GM13977 (cell line): ENCODE results near the gene DYNLRB1.

ENCODE experiments used
- DNase-seq: peaks from one replicate; pipeline ENCODE4 v3.0.0; 2012; ENCODE audit warnings: low spot score
- CTCF ChIP-seq: IDR thresholded peaks from 2 replicates; pipeline ENCODE4 v1.5.1; 2012; ENCODE audit warnings: mild to moderate bottlenecking, control low read depth; ENCODE audit not compliant: insufficient read depth; ENCODE audit errors: extremely low read depth, missing control alignments
- in situ Hi-C: fragments of 300-500 bp; cut with MboI; formaldehyde crosslinking; loops from one replicate; pipeline ENCODE4 v1.12.0; 2022; ENCODE audit warnings: low sequenced_read_pairs, low pct_unique_long_range_greater_than_20kb, mixed read lengths, inconsistent platforms; ENCODE audit not compliant: unreplicated experiment

DYNLRB1 gene

GRCh38 chr20:34575756-34576155 lies 59.5 kb downstream of the DYNLRB1 start:
- in situ Hi-C loops = no loop called here
- no peak for TF ChIP-seq CTCF
- no peak for DNase-seq

GRCh38 chr20:34577061-34577460 lies 60.8 kb downstream of the DYNLRB1 start:
- no peak for DNase-seq
- TF ChIP-seq CTCF = no peak
- in situ Hi-C loops = no loop called here

GRCh38 chr20:34578025-34578424 lies 61.8 kb downstream of the DYNLRB1 start:
- DNase-seq = no peak
- in situ Hi-C loops = no loop called here
- TF ChIP-seq CTCF = no peak

GRCh38 chr20:34578521-34578920 lies 62.3 kb downstream of the DYNLRB1 start:
- TF ChIP-seq CTCF = no peak
- in situ Hi-C loops = no loop called here
- DNase-seq = no peak

- in situ Hi-C loops = no loop called here
- no peak for DNase-seq
- no peak for TF ChIP-seq CTCF
Observed at GRCh38 chr20:34579191-34579978, 63.2 kb downstream of the DYNLRB1 start.

- TF ChIP-seq CTCF = no peak
- DNase-seq = no peak
- in situ Hi-C loops = no loop called here
Observed at GRCh38 chr20:34579979-34580940, 64.0 kb downstream of the DYNLRB1 start.
